ENCODE results near the gene ABHD3.

DNA sequence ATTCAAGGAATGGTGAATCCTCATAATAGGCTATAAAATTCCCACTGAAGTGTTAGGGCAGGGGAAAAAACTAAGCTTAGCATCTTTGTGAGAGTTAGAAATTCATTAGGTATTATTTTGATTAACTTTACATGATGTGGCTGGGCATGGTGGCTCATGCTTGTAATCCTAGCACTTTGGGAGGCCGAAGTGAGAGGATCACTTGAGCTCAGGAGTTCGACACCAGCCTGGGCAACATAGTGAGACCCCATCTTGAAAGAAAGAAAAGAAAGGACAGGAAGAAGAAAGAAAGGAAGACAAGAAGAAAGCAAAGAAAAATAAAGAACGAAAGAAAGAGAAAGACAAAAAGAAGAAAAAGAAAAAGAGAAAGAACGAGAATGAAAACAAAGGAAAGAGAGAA, 52.5 kb downstream of the ABHD3 start:
- TF ChIP-seq, protein P1, sequence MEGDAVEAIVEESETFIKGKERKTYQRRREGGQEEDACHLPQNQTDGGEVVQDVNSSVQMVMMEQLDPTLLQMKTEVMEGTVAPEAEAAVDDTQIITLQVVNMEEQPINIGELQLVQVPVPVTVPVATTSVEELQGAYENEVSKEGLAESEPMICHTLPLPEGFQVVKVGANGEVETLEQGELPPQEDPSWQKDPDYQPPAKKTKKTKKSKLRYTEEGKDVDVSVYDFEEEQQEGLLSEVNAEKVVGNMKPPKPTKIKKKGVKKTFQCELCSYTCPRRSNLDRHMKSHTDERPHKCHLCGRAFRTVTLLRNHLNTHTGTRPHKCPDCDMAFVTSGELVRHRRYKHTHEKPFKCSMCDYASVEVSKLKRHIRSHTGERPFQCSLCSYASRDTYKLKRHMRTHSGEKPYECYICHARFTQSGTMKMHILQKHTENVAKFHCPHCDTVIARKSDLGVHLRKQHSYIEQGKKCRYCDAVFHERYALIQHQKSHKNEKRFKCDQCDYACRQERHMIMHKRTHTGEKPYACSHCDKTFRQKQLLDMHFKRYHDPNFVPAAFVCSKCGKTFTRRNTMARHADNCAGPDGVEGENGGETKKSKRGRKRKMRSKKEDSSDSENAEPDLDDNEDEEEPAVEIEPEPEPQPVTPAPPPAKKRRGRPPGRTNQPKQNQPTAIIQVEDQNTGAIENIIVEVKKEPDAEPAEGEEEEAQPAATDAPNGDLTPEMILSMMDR (conservative IDR thresholded peaks at IDR 0.05; ENCODE audit: low read length): no peak
- no peak for TF ChIP-seq EZH2phosphoT487 (IDR thresholded peaks at IDR 0.05; ENCODE audit: borderline replicate concordance)
